IPS-15b (cell line): ENCODE measurements around the gene HSPA1A.
"Not testable (repeated sequence)": the region's sequence is repeated elsewhere in the genome, so short reads cannot be mapped to it uniquely, and the experiment has no call there.

Experiments
- H3K27me3 ChIP-seq: one replicate; pipeline ENCODE4 v1.6.1; 2013; ENCODE audit warnings: low read length; ENCODE audit not compliant: control insufficient read depth, insufficient read depth
- H3K36me3 ChIP-seq: one replicate; pipeline ENCODE4 v1.6.1; 2013; ENCODE audit warnings: low read length; ENCODE audit not compliant: control insufficient read depth, insufficient read depth
- H3K4me1 ChIP-seq: one replicate; pipeline ENCODE4 v1.6.1; 2013; ENCODE audit warnings: mild to moderate bottlenecking, low read length; ENCODE audit not compliant: control insufficient read depth, insufficient read depth
- H3K4me3 ChIP-seq: one replicate; pipeline ENCODE4 v1.5.1; 2013; ENCODE audit warnings: low read depth, low read length
- H3K9ac ChIP-seq: one replicate; pipeline ENCODE4 v1.6.1; 2013; ENCODE audit warnings: low read depth, mild to moderate bottlenecking, low read length
- H3K9me3 ChIP-seq: one replicate; pipeline ENCODE4 v1.6.1; 2013; ENCODE audit warnings: mild to moderate bottlenecking, low read length; ENCODE audit not compliant: control insufficient read depth, insufficient read depth

Gene HSPA1A

DNA sequence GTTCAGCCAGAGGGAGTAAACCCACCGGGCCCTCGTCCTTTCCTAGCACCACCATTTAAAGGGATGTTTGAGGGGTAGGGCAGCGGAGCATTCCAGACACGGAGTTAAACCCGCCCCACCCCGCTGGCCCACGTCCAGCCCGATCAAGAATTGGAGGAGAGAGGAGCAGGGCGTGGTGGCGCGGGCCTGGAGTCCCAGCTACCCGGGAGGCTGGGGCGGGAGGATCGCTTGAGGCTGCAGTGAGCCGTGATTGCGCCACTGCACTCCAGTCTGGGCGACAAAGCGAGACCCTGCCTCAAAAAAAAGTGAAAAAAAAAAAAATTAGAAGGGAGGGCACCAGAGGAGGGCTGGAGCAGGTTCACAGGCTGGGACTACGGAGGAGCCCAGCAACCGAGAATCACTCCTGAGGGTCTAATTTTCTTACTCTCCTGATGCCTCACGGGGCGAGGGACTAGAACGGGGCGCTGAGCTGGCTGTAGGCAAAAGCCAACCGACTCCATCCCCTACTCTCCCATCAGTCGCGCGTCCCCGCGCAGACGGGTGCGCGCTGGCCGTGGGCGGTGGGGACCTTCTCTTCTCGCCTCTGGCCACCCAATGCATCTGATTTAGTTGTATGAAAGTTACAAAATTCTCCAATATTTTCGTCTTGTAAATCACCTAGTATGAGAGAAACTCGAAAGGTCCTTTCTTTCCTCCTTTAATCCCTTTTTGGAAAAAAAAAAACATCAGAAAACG lies 6.1 kb downstream of the HSPA1A start:
- peak overlapping the region; percentile 56 for H3K9ac ChIP-seq
- H3K4me3 ChIP-seq, result peak overlapping the region; percentile 77
- H3K9me3 ChIP-seq, result no peaks in the 10 kb centered on the region
- H3K27me3 ChIP-seq, result no peaks in the 10 kb centered on the region
- H3K36me3 ChIP-seq, result no peaks in the 10 kb centered on the region
- H3K4me1 ChIP-seq, result peaks cover 4% of the 10 kb centered on the region

DNA sequence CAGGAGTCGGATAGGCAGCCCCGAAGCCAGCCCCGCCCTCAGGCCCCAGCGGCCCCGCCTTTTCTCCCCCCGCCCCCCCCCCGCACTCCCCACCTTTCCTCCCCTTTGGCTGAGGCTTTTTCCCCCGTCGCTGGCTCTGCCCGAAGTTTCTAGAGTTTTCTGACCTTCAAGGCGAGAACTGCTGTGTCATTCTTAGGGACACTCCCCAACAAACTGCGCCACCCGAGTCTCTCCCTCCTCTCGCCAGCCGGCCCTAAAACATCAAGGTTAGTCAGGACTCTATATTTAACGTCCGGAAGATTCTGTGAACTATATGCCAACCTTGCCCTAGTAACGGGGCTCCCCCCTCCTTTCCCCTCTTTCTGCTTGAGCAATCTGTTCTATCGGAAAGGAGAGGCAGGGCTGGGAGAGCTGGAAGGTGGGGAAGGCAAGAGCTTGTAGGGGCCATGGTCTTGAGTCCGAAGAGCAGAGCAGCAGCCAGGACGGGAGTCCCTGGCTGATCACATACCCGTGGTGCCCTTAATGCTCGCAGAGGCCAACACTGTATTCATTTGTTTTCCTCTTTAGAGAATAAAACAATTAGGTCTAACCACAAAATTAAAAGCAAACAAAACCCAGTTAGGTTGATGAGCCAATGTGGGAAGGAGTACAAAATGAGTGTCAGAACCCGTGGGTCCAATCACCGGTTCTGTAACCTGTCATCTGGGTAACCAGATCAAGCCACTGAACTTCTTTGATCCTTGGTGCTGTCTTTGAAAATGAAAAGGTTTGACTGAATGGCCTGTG lies 6.9 kb downstream of the HSPA1A start:
- Histone ChIP-seq H3K4me3 (peak overlapping the region; percentile 77), H3K9ac (peak overlapping the region; percentile 79), H3K27me3 (no peaks in the 10 kb centered on the region)

DNA sequence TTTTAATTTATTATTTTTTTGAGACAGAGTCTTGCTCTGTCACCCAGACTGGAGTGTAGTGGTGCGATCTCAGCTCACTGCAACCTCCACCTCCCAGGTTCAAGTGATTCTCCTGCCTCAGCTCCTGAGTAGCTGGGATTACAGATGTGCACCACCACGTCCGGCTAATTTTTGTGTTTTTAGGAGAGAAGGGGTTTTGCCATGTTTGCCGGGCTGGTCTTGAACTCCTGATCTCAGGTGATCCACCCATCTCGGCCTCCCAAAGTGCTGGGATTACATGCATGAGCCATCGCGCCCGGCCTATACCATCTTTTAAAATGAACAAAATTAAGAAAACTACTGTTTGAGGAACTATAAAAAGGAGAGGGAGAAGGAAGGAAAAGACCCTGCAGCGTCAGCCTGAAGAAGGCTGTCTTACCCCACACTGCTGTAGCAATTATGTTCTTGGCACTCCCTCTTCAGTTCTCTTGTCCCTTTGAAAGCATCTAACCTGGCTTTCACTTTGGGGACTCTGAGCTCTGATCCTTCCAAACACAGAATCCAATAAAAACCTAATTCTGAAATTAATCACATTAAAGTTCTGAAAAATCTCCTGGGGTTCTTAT lies 8.4 kb downstream of the HSPA1A start:
- H3K27me3 ChIP-seq, H3K4me1 ChIP-seq: not testable (repeated sequence)

More for the DNA sequence above, 6.9 kb downstream of the HSPA1A start:
- peaks cover 4% of the 10 kb centered on the region for H3K4me1 ChIP-seq
- H3K9me3 ChIP-seq, result no peaks in the 10 kb centered on the region
- no peaks in the 10 kb centered on the region for H3K36me3 ChIP-seq

DNA sequence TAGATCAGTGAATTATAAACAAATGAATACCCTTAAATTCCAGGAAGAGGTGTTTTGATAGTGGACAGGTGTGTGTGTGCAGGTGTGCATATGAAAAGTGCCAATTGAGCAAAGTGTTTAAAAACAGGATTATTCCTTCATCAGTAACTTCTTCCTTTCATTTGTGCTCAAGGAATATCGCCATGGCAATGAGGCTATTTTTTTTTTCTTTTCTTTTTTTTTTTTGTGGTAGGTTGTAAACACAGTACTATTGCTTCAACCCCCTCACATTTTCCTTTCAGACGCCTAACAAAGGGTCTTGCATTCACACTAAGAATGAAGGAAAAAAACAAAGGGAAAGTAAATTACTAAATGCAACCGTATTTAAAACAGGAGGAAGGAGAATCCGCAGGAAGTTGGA lies 10.2 kb downstream of the HSPA1A start:
- no peak overlapping the region for H3K4me3 ChIP-seq
- H3K4me1 ChIP-seq, result peaks cover 4% of the 10 kb centered on the region
- H3K36me3 ChIP-seq, result no peaks in the 10 kb centered on the region
- no peaks in the 10 kb centered on the region for H3K27me3 ChIP-seq
- no peaks in the 10 kb centered on the region for H3K9me3 ChIP-seq
- H3K9ac ChIP-seq, result no peak overlapping the region

More for the DNA sequence above, 8.4 kb downstream of the HSPA1A start:
- not testable (repeated sequence) for H3K9ac ChIP-seq, H3K4me3 ChIP-seq, H3K36me3 ChIP-seq, H3K9me3 ChIP-seq

DNA sequence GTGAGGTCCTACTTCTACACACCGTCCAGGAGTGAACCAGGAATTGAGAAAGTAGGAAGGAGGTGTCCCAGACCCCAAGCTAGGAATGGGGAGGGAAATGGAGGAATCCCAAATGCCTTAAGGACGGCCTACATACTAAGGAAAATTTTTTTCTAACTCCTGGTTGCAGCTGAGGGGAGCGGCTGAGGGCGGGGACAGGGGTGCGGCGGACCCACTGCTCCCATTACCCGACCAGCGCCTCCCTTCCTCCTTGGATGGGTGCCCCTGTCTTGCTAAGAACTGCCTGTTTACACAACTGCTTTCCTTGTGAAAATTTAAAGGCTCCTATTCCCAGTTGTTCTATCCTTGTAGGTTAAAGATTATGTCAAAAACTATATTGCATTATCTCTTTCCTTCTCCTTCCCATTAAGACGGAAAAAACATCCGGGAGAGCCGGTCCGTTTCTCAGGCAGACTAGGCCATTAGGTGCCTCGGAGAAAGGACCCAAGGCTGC lies 11.5 kb downstream of the HSPA1A start:
- no peaks in the 10 kb centered on the region for H3K36me3 ChIP-seq
- peak overlapping the region; percentile 68 for H3K4me3 ChIP-seq
- peaks cover 4% of the 10 kb centered on the region for H3K4me1 ChIP-seq
- H3K27me3 ChIP-seq, result no peaks in the 10 kb centered on the region
- H3K9me3 ChIP-seq, result no peaks in the 10 kb centered on the region
- H3K9ac ChIP-seq, result peak overlapping the region; percentile 38

DNA sequence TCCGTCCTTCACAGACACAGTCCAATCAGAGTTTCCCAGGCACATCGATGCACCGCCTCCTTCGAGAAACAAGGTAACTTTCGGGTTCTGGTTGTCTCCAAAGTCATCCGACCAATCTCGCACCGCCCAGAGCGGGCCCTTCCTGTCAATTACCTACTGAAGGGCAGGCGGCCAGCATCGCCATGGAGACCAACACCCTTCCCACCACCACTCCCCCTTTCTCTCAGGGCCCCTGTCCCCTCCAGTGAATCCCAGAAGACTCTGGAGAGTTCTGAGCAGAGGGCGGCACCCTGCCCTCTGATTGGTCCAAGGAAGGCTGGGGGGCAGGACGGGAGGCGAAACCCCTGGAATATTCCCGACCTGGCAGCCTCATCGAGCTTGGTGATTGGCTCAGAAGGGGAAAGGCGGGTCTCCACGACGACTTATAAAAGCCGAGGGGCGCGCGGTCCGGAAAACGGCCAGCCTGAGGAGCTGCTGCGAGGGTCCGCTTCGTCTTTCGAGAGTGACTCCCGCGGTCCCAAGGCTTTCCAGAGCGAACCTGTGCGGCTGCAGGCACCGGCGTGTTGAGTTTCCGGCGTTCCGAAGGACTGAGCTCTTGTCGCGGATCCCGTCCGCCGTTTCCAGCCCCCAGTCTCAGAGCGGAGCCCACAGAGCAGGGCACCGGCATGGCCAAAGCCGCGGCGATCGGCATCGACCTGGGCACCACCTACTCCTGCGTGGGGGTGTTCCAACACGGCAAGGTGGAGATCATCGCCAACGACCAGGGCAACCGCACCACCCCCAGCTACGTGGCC lies 12.1 kb downstream of the HSPA1A start, which contains the start of gene HSPA1B:
TSS of gene HSPA1B (plus strand) at position 453 of the 794 bp plus-strand sequence. CDS start at position 666, 213 bp downstream.
- Histone ChIP-seq H3K4me1 (peaks cover 3% of the 10 kb centered on the region), H3K27me3 (no peaks in the 10 kb centered on the region), H3K36me3 (no peaks in the 10 kb centered on the region), H3K9ac (peak within 1 kb of the TSS; percentile 49), H3K9me3 (no peaks in the 10 kb centered on the region), H3K4me3 (peak within 1 kb of the TSS; percentile 78)

DNA sequence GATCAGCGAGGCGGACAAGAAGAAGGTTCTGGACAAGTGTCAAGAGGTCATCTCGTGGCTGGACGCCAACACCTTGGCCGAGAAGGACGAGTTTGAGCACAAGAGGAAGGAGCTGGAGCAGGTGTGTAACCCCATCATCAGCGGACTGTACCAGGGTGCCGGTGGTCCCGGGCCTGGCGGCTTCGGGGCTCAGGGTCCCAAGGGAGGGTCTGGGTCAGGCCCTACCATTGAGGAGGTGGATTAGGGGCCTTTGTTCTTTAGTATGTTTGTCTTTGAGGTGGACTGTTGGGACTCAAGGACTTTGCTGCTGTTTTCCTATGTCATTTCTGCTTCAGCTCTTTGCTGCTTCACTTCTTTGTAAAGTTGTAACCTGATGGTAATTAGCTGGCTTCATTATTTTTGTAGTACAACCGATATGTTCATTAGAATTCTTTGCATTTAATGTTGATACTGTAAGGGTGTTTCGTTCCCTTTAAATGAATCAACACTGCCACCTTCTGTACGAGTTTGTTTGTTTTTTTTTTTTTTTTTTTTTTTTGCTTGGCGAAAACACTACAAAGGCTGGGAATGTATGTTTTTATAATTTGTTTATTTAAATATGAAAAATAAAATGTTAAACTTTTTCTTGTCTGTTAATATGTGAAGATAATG lies 14.4 kb downstream of the HSPA1A start:
- Histone ChIP-seq H3K9ac (no peak overlapping the region), H3K4me3 (peak overlapping the region; percentile 53), H3K4me1 (no peaks in the 10 kb centered on the region), H3K36me3 (no peaks in the 10 kb centered on the region), H3K9me3 (no peaks in the 10 kb centered on the region), H3K27me3 (no peaks in the 10 kb centered on the region)

DNA sequence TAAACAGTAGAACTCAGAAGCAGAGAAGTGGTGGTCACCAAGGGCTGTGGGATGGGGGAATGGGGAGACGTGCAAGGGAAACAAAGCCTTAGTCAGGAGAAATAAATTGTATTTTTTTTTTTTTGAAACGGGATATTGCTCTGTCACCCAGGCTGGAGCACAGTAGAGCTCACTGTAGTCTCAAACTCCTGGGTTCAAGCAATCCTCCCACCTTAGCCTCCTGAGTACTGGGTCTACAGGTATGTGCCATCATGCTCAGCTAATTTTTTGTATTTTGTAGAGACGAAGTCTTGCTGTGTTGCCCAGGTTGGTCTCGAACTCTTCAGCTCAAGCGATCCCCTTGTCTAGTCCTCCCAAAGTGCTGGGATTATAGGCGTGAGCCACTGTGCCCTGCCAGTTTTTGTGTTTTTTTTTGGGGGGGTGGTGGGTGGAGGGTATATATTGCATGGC lies 15.6 kb downstream of the HSPA1A start:
- H3K36me3 ChIP-seq, result peaks cover 5% of the 10 kb centered on the region

DNA sequence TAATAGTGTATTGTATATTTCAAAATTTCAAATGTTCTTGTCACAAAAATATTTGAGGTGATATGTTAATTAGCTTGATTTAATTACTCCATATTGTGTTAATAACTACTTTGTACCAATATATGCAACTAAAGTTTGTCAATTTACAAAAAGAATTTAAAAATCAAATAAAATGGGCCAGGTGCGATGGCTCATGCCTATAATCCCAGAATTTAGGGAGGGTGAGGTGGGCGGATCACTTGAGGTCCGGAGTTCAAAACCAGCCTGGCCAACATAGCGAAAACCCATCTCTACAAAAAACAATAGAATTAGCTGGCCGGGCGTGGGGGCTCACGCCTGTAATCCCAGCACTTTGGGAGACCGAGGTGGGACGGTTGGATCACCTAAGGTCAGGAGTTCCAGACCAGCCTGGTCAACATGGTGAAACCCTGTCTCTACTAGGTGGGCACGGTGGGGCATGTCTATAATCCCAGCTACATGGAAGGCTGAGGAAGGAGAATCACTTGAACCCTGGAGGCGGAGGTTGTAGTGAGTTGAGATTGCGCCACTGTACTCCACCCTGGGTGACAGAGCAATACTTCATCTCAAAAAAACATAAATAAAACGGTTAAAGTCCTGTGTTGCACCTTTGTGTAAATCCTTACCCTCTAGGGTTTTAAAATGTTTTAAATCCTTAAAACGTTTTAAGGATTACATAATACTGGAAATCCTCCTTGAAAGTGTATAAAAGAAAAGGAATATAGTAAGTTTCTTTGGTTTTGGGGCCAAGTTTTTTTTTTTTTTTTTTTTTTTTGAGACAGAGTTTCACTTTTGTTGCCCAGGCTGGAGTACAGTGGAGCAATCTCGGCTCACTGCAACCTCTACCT lies 16.2 kb downstream of the HSPA1A start:
- H3K27me3 ChIP-seq, result no peaks in the 10 kb centered on the region
- H3K4me3 ChIP-seq, result peak overlapping the region; percentile 53
- H3K9me3 ChIP-seq, result no peaks in the 10 kb centered on the region
- peaks cover 10% of the 10 kb centered on the region for H3K36me3 ChIP-seq
- no peaks in the 10 kb centered on the region for H3K4me1 ChIP-seq
- no peak overlapping the region for H3K9ac ChIP-seq

More for the DNA sequence above, 15.6 kb downstream of the HSPA1A start:
- Histone ChIP-seq H3K4me1 (no peaks in the 10 kb centered on the region), H3K4me3 (peak overlapping the region; percentile 53), H3K9me3 (no peaks in the 10 kb centered on the region), H3K27me3 (no peaks in the 10 kb centered on the region), H3K9ac (no peak overlapping the region)
